Lung (tissue), 12 donors: Measurements from ENCODE around the gene PGLYRP3. TPM values are rescaled to one million over a fixed set of nuclear protein-coding genes. Genes with fewer than 3 reads are reported as not detected.

ENCODE experiments used
- ATAC-seq: fragments of 200-7000 bp; cut with Tn5 transposase; one replicate; pipeline ENCODE4 v1.9.1; 2020; ENCODE audit warnings: moderate number of reproducible peaks; ENCODE audit not compliant: insufficient read depth, low FRiP score
- DNase-seq, 3 donors: peaks; one replicate each; pipeline ENCODE4 v3.0.0-alpha.2; 2013 to 2017
- H3K27ac ChIP-seq, 2 donors: one replicate each; pipeline ENCODE4 v1.5.1; 2013; ENCODE audit warnings: mild to moderate bottlenecking in 2 of 2, moderate library complexity in 2 of 2, control low read depth in 1 of 2, inconsistent platforms in 1 of 2, low read depth in 1 of 2, low read length in 1 of 2
- H3K27me3 ChIP-seq, 3 donors: one replicate each; pipeline ENCODE4 v1.5.1; 2013; ENCODE audit warnings: low read length in 2 of 3; ENCODE audit not compliant: control insufficient read depth in 3 of 3, insufficient read depth in 3 of 3
- H3K36me3 ChIP-seq, 4 donors: one replicate each; pipeline ENCODE4 v1.5.1; 2013; ENCODE audit warnings: low read length in 4 of 4, mild to moderate bottlenecking in 1 of 4, moderate library complexity in 1 of 4; ENCODE audit not compliant: control insufficient read depth in 4 of 4, insufficient read depth in 4 of 4
- H3K4me1 ChIP-seq, 5 donors: one replicate each; pipeline ENCODE4 v1.5.1; 2013; ENCODE audit warnings: low read length in 5 of 5, mild to moderate bottlenecking in 2 of 5, moderate library complexity in 1 of 5; ENCODE audit not compliant: control insufficient read depth in 5 of 5, insufficient read depth in 5 of 5
- H3K4me3 ChIP-seq: one replicate; pipeline ENCODE4 v1.5.1; 2013; ENCODE audit warnings: mild to moderate bottlenecking, control low read depth, moderate library complexity
- H3K9ac ChIP-seq, 2 donors: one replicate each; pipeline ENCODE4 v1.5.1; 2013; ENCODE audit warnings: low read length in 2 of 2, control low read depth in 1 of 2; ENCODE audit not compliant: insufficient read depth in 1 of 2
- H3K9me3 ChIP-seq, 4 donors: one replicate each; pipeline ENCODE4 v1.5.1; 2013; ENCODE audit warnings: low read length in 3 of 4, mild to moderate bottlenecking in 1 of 4, moderate library complexity in 1 of 4; ENCODE audit not compliant: control insufficient read depth in 4 of 4, insufficient read depth in 3 of 4
- WGBS, 2 donors: extraction: QIAGEN DNeasy Blood & Tissue Kit; methylation state at CpG; one replicate each; pipeline ENCODE4 v1.1.7; 2013; 5-methylcytosine and 5-hydroxymethylcytosine counted together
- polyA plus RNA-seq, 2 donors: library from polyadenylated mRNA; stranded (reverse); fragments of 200-250 nt; gene quantifications; one replicate each; pipeline ENCODE4 v1.2.1, GENCODE V29; 2013
- total RNA-seq, 2 donors: library from RNA; depleted of rRNA in 1 of 2; stranded (reverse); fragments of >200 nt in 1 of 2; gene quantifications; one replicate each; pipeline ENCODE4 v1.2.1, GENCODE V29; 2014 to 2021
- TF ChIP-seq, protein P1 (sequence below): IDR thresholded peaks from 2 replicates; pipeline ENCODE4 v1.5.1; 2012; ENCODE audit warnings: mild to moderate bottlenecking; ENCODE audit errors: control extremely low read depth, extremely low read depth
- donor health status: control.
- donor health status: control.
- donor health status: Bipolar disorder and iron deficiency.
- donor health status: healthy.
- donor health status: DM: yes; HTN: yes; CAD: no.

PGLYRP3 gene
- total and polyA plus RNA-seq, 4 donors: not detected

DNA sequence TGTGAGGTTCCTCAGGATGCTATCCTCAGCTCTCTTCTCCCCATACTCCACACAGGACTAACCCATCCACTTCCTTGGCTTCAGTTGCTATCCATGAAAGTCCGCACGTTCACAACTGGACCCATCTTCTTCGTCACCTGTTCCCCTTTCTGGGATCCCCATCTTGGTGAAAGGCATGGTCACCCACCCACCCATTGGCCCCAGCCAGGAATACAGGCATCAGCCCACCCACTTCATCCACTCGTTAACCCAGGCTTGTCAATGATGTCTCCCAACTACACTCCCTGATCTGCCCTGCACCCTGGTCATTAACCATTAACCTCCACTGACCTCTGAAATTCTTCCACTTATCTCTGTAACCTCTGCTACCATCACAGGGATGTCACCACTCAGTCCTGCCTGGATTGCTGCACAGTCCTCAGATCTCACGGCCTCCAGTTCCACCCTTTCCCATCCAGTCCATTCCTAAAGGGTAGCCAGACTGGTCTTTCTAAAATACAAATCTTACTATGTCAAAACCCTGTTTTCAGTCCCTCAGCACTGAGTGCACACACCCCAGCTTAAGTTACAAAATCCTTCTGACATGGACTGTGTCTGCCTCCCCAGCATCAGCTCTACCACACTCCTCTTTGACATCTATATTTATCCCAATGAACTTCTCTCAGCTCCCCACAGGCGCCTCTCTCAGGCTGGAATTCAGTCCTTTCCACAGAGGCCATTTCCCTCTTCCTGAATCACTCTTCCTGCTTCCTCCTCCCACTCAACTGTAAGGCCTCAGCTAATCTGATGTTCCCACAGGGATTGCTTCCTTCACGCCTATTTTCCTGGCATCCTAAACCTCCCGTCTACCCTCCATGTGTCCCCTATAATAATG lies 25.5 kb upstream of the PGLYRP3 start:
- TF ChIP-seq, protein P1, sequence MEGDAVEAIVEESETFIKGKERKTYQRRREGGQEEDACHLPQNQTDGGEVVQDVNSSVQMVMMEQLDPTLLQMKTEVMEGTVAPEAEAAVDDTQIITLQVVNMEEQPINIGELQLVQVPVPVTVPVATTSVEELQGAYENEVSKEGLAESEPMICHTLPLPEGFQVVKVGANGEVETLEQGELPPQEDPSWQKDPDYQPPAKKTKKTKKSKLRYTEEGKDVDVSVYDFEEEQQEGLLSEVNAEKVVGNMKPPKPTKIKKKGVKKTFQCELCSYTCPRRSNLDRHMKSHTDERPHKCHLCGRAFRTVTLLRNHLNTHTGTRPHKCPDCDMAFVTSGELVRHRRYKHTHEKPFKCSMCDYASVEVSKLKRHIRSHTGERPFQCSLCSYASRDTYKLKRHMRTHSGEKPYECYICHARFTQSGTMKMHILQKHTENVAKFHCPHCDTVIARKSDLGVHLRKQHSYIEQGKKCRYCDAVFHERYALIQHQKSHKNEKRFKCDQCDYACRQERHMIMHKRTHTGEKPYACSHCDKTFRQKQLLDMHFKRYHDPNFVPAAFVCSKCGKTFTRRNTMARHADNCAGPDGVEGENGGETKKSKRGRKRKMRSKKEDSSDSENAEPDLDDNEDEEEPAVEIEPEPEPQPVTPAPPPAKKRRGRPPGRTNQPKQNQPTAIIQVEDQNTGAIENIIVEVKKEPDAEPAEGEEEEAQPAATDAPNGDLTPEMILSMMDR: no peak
- DNase-seq: no peak
- Histone ChIP-seq H3K36me3 (no peaks in the 10 kb centered on the region), H3K27me3 (peaks cover 0 to 3% (median 0%) of the 10 kb centered on the region in 3 donors), H3K9me3 (no peaks in the 10 kb centered on the region), H3K9ac (no peak overlapping the region), H3K4me1 (no peaks in the 10 kb centered on the region), H3K4me3 (no peak overlapping the region), H3K27ac (no peak overlapping the region)
- WGBS, 2 donors: 71 to 84% methylated on average over 8 of the region's 8 CpGs
- no peak for ATAC-seq

DNA sequence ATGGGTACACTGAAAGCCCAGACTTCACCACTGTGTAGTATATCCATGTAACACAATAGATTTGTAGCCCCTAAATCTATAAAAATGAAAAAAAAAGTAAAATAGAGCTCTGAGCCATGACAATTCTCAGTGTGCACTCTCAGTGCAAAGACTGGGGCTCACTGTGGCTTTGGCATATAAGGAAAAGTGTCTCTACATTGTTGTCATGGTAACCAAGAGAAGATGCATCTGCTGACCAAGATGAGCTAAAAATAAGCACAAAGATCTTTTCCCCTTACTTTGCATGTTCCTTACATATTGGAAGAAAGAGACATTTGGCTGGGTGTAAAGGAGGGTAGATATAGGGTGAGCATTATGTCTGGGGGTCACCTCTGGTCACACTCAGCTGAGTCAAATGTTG lies 23.9 kb upstream of the PGLYRP3 start:
- Histone ChIP-seq H3K4me1 (no peaks in the 10 kb centered on the region), H3K4me3 (no peak overlapping the region), H3K9ac (no peak overlapping the region), H3K9me3 (peaks cover 0 to 2% (median 0%) of the 10 kb centered on the region in 4 donors), H3K27me3 (no peaks in the 10 kb centered on the region), H3K36me3 (no peaks in the 10 kb centered on the region), H3K27ac (no peak overlapping the region)
- TF ChIP-seq, protein P1: no peak
- DNase-seq (no peak), ATAC-seq (no peak)

DNA sequence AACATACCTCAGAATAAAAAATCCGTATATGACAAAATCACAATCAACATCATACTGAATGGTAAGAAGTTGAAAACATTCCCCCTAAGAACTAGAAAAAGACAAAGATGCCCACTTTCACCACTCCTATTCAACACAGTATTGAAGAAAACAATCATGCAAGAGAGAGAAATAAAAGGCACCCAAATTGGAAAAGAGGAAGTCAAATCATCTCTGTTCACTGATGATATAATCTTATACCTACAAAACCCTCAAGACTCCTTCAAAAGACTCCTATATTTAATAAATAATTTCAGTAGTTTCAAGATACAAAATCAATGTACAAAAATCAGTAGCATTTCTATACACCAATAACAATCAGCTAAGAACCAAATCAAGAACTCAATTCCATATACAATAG lies 21.1 kb upstream of the PGLYRP3 start:
- no peaks in the 10 kb centered on the region for H3K36me3 ChIP-seq
- ATAC-seq (no peak), DNase-seq (no peak)
- no peaks in the 10 kb centered on the region for H3K4me1 ChIP-seq
- H3K27me3 ChIP-seq: no peaks in the 10 kb centered on the region
- H3K27ac ChIP-seq: no peak overlapping the region
- TF ChIP-seq, protein P1: no peak
- H3K9me3 ChIP-seq: peaks cover 0 to 8% (median 7%) of the 10 kb centered on the region in 4 donors
- H3K4me3 ChIP-seq: no peak overlapping the region
- no peak overlapping the region for H3K9ac ChIP-seq
- 93 to 94% methylated on average over 1 of the region's 1 CpG for WGBS, 2 donors

DNA sequence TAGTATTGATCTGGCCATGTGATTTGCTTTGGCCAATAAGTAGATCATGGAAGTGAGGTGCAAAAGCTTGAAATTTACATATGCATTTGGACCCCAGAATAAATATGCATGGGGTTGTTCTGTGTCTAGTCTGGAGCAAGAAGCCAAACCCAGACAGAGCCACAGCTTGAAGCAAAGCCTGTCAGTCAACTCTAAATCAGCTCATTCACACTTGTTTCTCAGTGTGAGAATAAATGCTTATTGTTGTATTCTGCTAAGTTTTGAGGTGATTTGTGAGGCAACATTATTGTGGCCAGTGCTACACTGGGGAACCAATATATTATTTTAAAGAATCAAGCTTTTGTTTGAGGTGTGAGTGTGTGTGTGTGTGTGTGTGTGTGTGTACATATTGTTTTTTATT lies 12.2 kb upstream of the PGLYRP3 start:
- Histone ChIP-seq H3K9ac (no peak overlapping the region), H3K27me3 (no peaks in the 10 kb centered on the region), H3K4me3 (no peak overlapping the region), H3K9me3 (peaks cover 0 to 14% (median 5%) of the 10 kb centered on the region in 4 donors), H3K27ac (no peak overlapping the region), H3K36me3 (no peaks in the 10 kb centered on the region), H3K4me1 (no peaks in the 10 kb centered on the region)
- ATAC-seq (no peak), DNase-seq (no peak)
- TF ChIP-seq, protein P1: no peak
